BJ (cell line): ENCODE measurements around the gene SRP19. TPM values are rescaled to one million over a fixed set of nuclear protein-coding genes. Genes with fewer than 3 reads are reported as not detected.

Experiments used
- CTCF ChIA-PET: fragments of 350-600 bp; formaldehyde crosslinking; extraction: SDS; loops from one replicate; lab custom pipeline; 2021; ENCODE audit warnings: antibody characterized with exemption, inconsistent platforms; lab: Yijun Ruan, JAX
- POLR2A ChIA-PET: fragments of 300-600 bp; sonication (Branson Sonifier 250); formaldehyde crosslinking; extraction: SDS; loops from one replicate; lab custom pipeline; 2021; ENCODE audit warnings: antibody characterized with exemption; lab: Charles Lee
- DNase-seq: peaks from one replicate; pipeline ENCODE4 v3.0.0-alpha.2; 2011; ENCODE audit warnings: low read depth
- H3K27me3 ChIP-seq: 2 replicates; pipeline ENCODE4 v1.6.0; 2011; ENCODE audit warnings: low read length; ENCODE audit not compliant: control insufficient read depth, insufficient read depth
- H3K36me3 ChIP-seq: 2 replicates; pipeline ENCODE4 v1.5.1; 2011; ENCODE audit warnings: low read length; ENCODE audit not compliant: control insufficient read depth, insufficient read depth
- H3K4me3 ChIP-seq: 2 replicates; pipeline ENCODE4 v1.5.1; 2011; ENCODE audit warnings: low read depth, mild to moderate bottlenecking, control low read depth, low read length
- CTCF ChIP-seq: IDR thresholded peaks from 2 replicates; pipeline ENCODE4 v1.5.1; 2011; ENCODE audit warnings: low read depth, mild to moderate bottlenecking, control low read depth, inconsistent platforms, low read length, moderate library complexity; ENCODE audit not compliant: insufficient read depth
- polyA plus RNA-seq: library from polyadenylated mRNA; depleted of rRNA; stranded (reverse); fragments of >200 nt; gene quantifications from 2 replicates; pipeline ENCODE4 v1.2.3, GENCODE V29; 2011

Gene SRP19
- polyA plus RNA-seq, 1 experiment: 32.4 TPM

GRCh38 chr5:112876362-112876761 is 15.3 kb downstream of the SRP19 start:
- ChIA-PET POLR2A (no interaction called here), CTCF (no interaction called here)
- TF ChIP-seq CTCF: no peak
- Histone ChIP-seq H3K36me3 (peaks cover 3% of the 10 kb centered on the region), H3K4me3 (no peak overlapping the region), H3K27me3 (no peaks in the 10 kb centered on the region)
- DNase-seq: no peak

- H3K36me3 ChIP-seq: peaks cover 4% of the 10 kb centered on the region
- no peaks in the 10 kb centered on the region for H3K27me3 ChIP-seq
- ChIA-PET POLR2A (interaction anchor here (0.7 kb wide), 1 partner anchor 15 kb away, joined by 3 read pairs; no protein-coding TSS in a partner anchor), CTCF (no interaction called here)
- no peak for TF ChIP-seq CTCF
- no peak overlapping the region for H3K4me3 ChIP-seq
- no peak for DNase-seq
Observed at GRCh38 chr5:112878101-112878500, 17.0 kb downstream of the SRP19 start.

- Histone ChIP-seq H3K36me3 (peaks cover 4% of the 10 kb centered on the region), H3K4me3 (no peak overlapping the region), H3K27me3 (no peaks in the 10 kb centered on the region)
- ChIA-PET CTCF (no interaction called here), POLR2A (interaction anchor here (0.7 kb wide), 1 partner anchor 14 kb away, joined by 3 read pairs; no protein-coding TSS in a partner anchor)
- DNase-seq: no peak
- TF ChIP-seq CTCF: no peak
Observed at GRCh38 chr5:112878760-112879159, 17.7 kb downstream of the SRP19 start.

GRCh38 chr5:112880219-112880964 is 19.3 kb downstream of the SRP19 start:
- H3K27me3 ChIP-seq: no peaks in the 10 kb centered on the region
- DNase-seq: no peak
- H3K4me3 ChIP-seq: no peak overlapping the region
- CTCF ChIA-PET: interaction anchor here (0.5 to 1.1 kb wide), 2 partner anchors 14 to 105 kb away, joined by 3 read pairs; no protein-coding TSS in a partner anchor
- H3K36me3 ChIP-seq: peaks cover 8% of the 10 kb centered on the region
- TF ChIP-seq CTCF: no peak
- POLR2A ChIA-PET: no interaction called here

GRCh38 chr5:112883192-112883591 is 22.1 kb downstream of the SRP19 start:
- CTCF ChIA-PET: no interaction called here
- POLR2A ChIA-PET: no interaction called here
- DNase-seq: no peak

More at GRCh38 chr5:112883192-112883591, 22.1 kb downstream of the SRP19 start:
- H3K36me3 ChIP-seq: peaks cover 14% of the 10 kb centered on the region
- no peak for TF ChIP-seq CTCF
- H3K4me3 ChIP-seq: no peak overlapping the region
- H3K27me3 ChIP-seq: no peaks in the 10 kb centered on the region
